HepG2 (cell line): Measurements from ENCODE around the gene PAIP2. TPM values are rescaled to one million over a fixed set of nuclear protein-coding genes. Genes with fewer than 3 reads are reported as not detected.

Experiments used
- ASH2L ChIP-seq: fragments of 300-600, 200-600 bp; sonication (generic); IDR thresholded peaks from 2 replicates; pipeline ENCODE4 v1.7.0; 2017; ENCODE audit warnings: low read depth, mild to moderate bottlenecking, moderate library complexity, mixed read lengths, low read length; ENCODE audit not compliant: insufficient read length
- FIP1L1 ChIP-seq: fragments of 200-400 bp; formaldehyde crosslinking; IDR thresholded peaks from 2 replicates; pipeline ENCODE4 v1.6.1; 2018; ENCODE audit warnings: low read depth, mild to moderate bottlenecking, low read length, moderate library complexity, borderline replicate concordance; ENCODE audit not compliant: insufficient read depth
- GATAD2A ChIP-seq: IDR thresholded peaks from 2 replicates; pipeline ENCODE4 v1.6.1; 2016
- HNRNPLL ChIP-seq: fragments of 200-400 bp; formaldehyde crosslinking; IDR thresholded peaks from 2 replicates; pipeline ENCODE4 v1.6.1; 2017; ENCODE audit warnings: mild to moderate bottlenecking, low read depth, low read length; ENCODE audit not compliant: poor library complexity, severe bottlenecking
- HOXA3 ChIP-seq: sonication (generic); formaldehyde crosslinking; IDR thresholded peaks from 2 replicates; pipeline ENCODE4 v1.5.0; 2020; ENCODE audit warnings: missing genetic modification reagents
- KAT7 ChIP-seq: IDR thresholded peaks from 2 replicates; pipeline ENCODE4 v1.6.1; 2018; ENCODE audit warnings: borderline replicate concordance, missing compliant biosample characterization
- MAZ ChIP-seq, 2 experiments: sonication (generic) in 1 of 2; formaldehyde crosslinking in 1 of 2; IDR thresholded peaks; 2 replicates each; pipeline versions ENCODE4 v1.5.0 to v1.6.1; 2012 to 2020; ENCODE audit warnings: low read depth in 2 of 2, mild to moderate bottlenecking in 2 of 2, borderline replicate concordance in 1 of 2, improper control_type of control experiment in 1 of 2, low read length in 1 of 2, missing genetic modification reagents in 1 of 2, moderate library complexity in 1 of 2
- RFXANK ChIP-seq: IDR thresholded peaks from 2 replicates; pipeline ENCODE4 v1.6.1; 2016
- SAP130 ChIP-seq: IDR thresholded peaks from 2 replicates; pipeline ENCODE4 v1.6.1; 2016; ENCODE audit warnings: low read depth
- SRSF1 ChIP-seq: fragments of 200-400 bp; formaldehyde crosslinking; optimal IDR thresholded peaks from 2 replicates; pipeline ENCODE3; 2017; ENCODE audit warnings: mild to moderate bottlenecking, low read depth, low read length, moderate library complexity
- SUZ12 ChIP-seq: fragments of 150-350 bp; IDR thresholded peaks from 2 replicates; pipeline ENCODE4 v1.6.1; 2014; ENCODE audit warnings: low read depth, low read length
- YY1 ChIP-seq: IDR thresholded peaks from 2 replicates; pipeline ENCODE4 v1.6.1; 2011; ENCODE audit warnings: low read length, low read depth, moderate library complexity, mild to moderate bottlenecking; ENCODE audit not compliant: insufficient read depth, insufficient replicate concordance
- ZFY ChIP-seq: sonication (generic); formaldehyde crosslinking; IDR thresholded peaks from 2 replicates; pipeline ENCODE4 v1.4.0; 2020; ENCODE audit warnings: missing genetic modification reagents
- polyA plus RNA-seq, 8 experiments: library from polyadenylated mRNA; depleted of rRNA in 3 of 8; stranded (reverse) in 7 of 8; unstranded in 1 of 8; fragments of >200 nt; fragmentation: Illumina TruSeq in 4 of 8; extraction: Trizol in 4 of 8; gene quantifications; 2 replicates each; pipeline versions ENCODE4 v1.2.1 to v1.2.3, GENCODE V29; 2011 to 2016; ENCODE audit warnings: low read depth in 4 of 8, missing spikeins in 1 of 8, mixed read lengths in 1 of 8; ENCODE audit not compliant: insufficient read depth in 1 of 8
- total RNA-seq, 5 experiments: library from RNA; depleted of rRNA; stranded (reverse); fragments of >200 nt; fragmentation: Illumina TruSeq; extraction: Trizol; gene quantifications; 2 replicates each; pipeline ENCODE4 v1.2.3, GENCODE V29; 2016; ENCODE audit warnings: low read depth in 1 of 5
- TF ChIP-seq, protein P1 (sequence below): sonication (generic); formaldehyde crosslinking; IDR thresholded peaks from 2 replicates; pipeline ENCODE4 v1.4.0; 2020; ENCODE audit warnings: mild to moderate bottlenecking, missing genetic modification reagents
- TF ChIP-seq, protein P2 (sequence below): sonication (generic); formaldehyde crosslinking; IDR thresholded peaks from 2 replicates; pipeline ENCODE4 v1.4.0; 2020; ENCODE audit warnings: missing genetic modification reagents
- TF ChIP-seq, protein P3 (sequence below): sonication (generic); formaldehyde crosslinking; IDR thresholded peaks from 2 replicates; pipeline ENCODE4 v1.5.0; 2020; ENCODE audit warnings: mild to moderate bottlenecking, missing genetic modification reagents, moderate library complexity
- TF ChIP-seq, protein P4 (sequence below): sonication (generic); formaldehyde crosslinking; IDR thresholded peaks from 2 replicates; pipeline ENCODE4 v1.4.0; 2020; ENCODE audit warnings: missing genetic modification reagents
- TF ChIP-seq, protein P5 (sequence below): sonication (generic); formaldehyde crosslinking; IDR thresholded peaks from 2 replicates; pipeline ENCODE4 v1.4.0; 2020; ENCODE audit warnings: mild to moderate bottlenecking, missing genetic modification reagents
- TF ChIP-seq, protein P6 (sequence below): sonication (generic); formaldehyde crosslinking; IDR thresholded peaks from 2 replicates; pipeline ENCODE4 v1.5.1; 2020; ENCODE audit warnings: missing genetic modification reagents, mild to moderate bottlenecking, borderline replicate concordance

PAIP2 gene
- total and polyA plus RNA-seq, 2 of the 13 experiments (the other 11 are each of a cell fraction or from before 2014, with no cell fraction given) = 61.5 to 76.3 TPM

DNA sequence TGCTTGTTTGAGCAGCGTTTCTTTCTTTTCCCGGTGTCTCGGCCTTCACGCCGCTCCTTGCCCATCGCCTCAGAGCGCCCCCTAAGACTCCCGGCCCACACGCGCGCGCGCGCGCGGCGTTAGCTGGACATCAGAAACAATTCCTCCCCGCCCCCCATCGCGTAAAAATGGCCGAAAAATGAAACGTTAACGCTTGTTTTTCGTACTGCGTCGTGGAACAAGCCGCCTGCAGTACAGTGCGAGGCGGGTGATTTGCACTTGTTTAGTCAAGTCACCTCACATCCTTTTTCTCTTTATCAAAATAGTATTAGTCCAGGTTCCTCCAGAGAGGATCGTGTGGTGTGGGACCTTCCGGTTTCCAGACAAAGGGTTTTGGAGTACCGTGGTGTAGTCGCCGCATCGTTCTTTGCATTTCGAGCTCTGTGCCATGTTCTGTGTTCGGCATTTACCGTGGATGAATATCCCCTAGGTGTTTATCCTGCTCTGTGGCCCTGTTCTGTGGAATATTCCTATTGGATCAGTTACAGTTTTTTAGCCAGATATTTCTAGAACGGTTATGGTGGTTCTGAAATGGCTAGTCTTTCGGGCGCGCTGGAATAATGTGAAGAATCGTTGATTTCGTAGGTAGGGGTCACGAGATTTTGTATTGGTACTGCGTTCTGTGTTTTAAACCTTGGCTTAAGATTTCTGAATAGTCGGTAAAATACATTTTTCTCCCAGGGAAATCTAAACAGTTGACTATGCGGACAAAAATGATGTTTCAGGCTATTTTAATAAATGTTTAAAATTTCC lies 47.1 kb upstream of the PAIP2 start (continued):
- TF ChIP-seq YY1 = peak; percentile 83
- peak; percentile 53 for TF ChIP-seq SRSF1
- TF ChIP-seq ZFY = peak; percentile 47; the same call in 1 of the 2 replicates
- TF ChIP-seq, protein P1, sequence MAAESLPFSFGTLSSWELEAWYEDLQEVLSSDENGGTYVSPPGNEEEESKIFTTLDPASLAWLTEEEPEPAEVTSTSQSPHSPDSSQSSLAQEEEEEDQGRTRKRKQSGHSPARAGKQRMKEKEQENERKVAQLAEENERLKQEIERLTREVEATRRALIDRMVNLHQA = no peak
- no peak for TF ChIP-seq SUZ12
- TF ChIP-seq, protein P2, sequence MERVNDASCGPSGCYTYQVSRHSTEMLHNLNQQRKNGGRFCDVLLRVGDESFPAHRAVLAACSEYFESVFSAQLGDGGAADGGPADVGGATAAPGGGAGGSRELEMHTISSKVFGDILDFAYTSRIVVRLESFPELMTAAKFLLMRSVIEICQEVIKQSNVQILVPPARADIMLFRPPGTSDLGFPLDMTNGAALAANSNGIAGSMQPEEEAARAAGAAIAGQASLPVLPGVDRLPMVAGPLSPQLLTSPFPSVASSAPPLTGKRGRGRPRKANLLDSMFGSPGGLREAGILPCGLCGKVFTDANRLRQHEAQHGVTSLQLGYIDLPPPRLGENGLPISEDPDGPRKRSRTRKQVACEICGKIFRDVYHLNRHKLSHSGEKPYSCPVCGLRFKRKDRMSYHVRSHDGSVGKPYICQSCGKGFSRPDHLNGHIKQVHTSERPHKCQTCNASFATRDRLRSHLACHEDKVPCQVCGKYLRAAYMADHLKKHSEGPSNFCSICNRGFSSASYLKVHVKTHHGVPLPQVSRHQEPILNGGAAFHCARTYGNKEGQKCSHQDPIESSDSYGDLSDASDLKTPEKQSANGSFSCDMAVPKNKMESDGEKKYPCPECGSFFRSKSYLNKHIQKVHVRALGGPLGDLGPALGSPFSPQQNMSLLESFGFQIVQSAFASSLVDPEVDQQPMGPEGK = peak; percentile 31; the same call in 1 of the 2 replicates
- TF ChIP-seq ASH2L = peak; percentile 62
- peak; percentile 56; the same call in 1 of the 2 replicates for TF ChIP-seq SAP130 (CRISPR knock-in tag)
- peak; percentile 34; the same call in 1 of the 2 replicates for TF ChIP-seq HOXA3 (CRISPR knock-in tag)
- TF ChIP-seq RFXANK (CRISPR knock-in tag) = no peak
- TF ChIP-seq GATAD2A (CRISPR knock-in tag) = peak; percentile 38; the same call in 1 of the 2 replicates
- TF ChIP-seq FIP1L1 = 0 out of 2 replicates have a peak, but pooled peaks have one; percentile 73
- TF ChIP-seq, protein P3, sequence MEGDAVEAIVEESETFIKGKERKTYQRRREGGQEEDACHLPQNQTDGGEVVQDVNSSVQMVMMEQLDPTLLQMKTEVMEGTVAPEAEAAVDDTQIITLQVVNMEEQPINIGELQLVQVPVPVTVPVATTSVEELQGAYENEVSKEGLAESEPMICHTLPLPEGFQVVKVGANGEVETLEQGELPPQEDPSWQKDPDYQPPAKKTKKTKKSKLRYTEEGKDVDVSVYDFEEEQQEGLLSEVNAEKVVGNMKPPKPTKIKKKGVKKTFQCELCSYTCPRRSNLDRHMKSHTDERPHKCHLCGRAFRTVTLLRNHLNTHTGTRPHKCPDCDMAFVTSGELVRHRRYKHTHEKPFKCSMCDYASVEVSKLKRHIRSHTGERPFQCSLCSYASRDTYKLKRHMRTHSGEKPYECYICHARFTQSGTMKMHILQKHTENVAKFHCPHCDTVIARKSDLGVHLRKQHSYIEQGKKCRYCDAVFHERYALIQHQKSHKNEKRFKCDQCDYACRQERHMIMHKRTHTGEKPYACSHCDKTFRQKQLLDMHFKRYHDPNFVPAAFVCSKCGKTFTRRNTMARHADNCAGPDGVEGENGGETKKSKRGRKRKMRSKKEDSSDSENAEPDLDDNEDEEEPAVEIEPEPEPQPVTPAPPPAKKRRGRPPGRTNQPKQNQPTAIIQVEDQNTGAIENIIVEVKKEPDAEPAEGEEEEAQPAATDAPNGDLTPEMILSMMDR (CRISPR knock-in tag) = peak; percentile 66
- no peak for TF ChIP-seq MAZ (IDR thresholded peaks at IDR 0.05; ENCODE audit: borderline replicate concordance, low read depth, low read length)
- no peak for TF ChIP-seq MAZ (CRISPR knock-in tag; IDR thresholded peaks at IDR 0.05; ENCODE audit: low read depth)
- TF ChIP-seq, protein P4, sequence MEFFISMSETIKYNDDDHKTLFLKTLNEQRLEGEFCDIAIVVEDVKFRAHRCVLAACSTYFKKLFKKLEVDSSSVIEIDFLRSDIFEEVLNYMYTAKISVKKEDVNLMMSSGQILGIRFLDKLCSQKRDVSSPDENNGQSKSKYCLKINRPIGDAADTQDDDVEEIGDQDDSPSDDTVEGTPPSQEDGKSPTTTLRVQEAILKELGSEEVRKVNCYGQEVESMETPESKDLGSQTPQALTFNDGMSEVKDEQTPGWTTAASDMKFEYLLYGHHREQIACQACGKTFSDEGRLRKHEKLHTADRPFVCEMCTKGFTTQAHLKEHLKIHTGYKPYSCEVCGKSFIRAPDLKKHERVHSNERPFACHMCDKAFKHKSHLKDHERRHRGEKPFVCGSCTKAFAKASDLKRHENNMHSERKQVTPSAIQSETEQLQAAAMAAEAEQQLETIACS (CRISPR knock-in tag) = peak; percentile 81
- 0 out of 2 replicates have a peak, but pooled peaks have one; percentile 73 for TF ChIP-seq KAT7
- peak; percentile 69 for TF ChIP-seq HNRNPLL
- TF ChIP-seq, protein P5, sequence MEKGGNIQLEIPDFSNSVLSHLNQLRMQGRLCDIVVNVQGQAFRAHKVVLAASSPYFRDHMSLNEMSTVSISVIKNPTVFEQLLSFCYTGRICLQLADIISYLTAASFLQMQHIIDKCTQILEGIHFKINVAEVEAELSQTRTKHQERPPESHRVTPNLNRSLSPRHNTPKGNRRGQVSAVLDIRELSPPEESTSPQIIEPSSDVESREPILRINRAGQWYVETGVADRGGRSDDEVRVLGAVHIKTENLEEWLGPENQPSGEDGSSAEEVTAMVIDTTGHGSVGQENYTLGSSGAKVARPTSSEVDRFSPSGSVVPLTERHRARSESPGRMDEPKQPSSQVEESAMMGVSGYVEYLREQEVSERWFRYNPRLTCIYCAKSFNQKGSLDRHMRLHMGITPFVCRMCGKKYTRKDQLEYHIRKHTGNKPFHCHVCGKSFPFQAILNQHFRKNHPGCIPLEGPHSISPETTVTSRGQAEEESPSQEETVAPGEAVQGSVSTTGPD = no peak
- TF ChIP-seq, protein P6, sequence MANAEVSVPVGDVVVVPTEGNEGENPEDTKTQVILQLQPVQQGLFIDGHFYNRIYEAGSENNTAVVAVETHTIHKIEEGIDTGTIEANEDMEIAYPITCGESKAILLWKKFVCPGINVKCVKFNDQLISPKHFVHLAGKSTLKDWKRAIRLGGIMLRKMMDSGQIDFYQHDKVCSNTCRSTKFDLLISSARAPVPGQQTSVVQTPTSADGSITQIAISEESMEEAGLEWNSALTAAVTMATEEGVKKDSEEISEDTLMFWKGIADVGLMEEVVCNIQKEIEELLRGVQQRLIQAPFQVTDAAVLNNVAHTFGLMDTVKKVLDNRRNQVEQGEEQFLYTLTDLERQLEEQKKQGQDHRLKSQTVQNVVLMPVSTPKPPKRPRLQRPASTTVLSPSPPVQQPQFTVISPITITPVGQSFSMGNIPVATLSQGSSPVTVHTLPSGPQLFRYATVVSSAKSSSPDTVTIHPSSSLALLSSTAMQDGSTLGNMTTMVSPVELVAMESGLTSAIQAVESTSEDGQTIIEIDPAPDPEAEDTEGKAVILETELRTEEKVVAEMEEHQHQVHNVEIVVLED (CRISPR knock-in tag) = no peak
